ENCODE results near the gene BSPRY. TPM values are rescaled to one million over a fixed set of nuclear protein-coding genes. Genes with fewer than 3 reads are reported as not detected.

The BSPRY gene
- total and polyA plus RNA-seq, 2 of the 13 experiments (the other 11 are each of a cell fraction or from before 2014, with no cell fraction given), result 0.09 to 0.26 TPM

DNA sequence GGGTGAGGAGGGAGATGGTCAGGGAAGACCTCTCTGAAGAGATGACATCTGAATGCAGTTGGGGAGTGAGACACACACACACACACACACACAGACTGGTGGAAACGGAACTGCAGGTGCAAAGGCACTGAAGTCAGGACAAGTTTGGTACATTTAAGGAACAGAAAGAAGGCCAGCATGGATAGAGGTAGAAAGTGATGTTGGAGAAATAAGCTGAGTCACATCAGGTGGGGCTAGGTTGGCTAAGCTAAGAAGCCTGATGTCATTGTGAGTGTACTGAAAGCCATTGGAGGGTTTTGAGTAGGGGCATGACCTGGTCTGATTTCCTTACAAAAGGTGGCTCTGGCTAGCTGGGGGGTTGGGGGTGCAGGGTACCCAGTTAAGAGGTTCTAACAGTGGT lies 3.1 kb downstream of the BSPRY start:
- no peak; the same call in 2 of the 3 replicates for ATAC-seq
- H3K27me3 ChIP-seq (ENCODE audit: control insufficient read depth in 1 of 2, insufficient read depth in 2 of 2, low read length in 2 of 2), result peaks cover 0 to 24% of the 10 kb centered on the region in 2 experiments; a peak in 3 of 5 replicates
- BruUV-seq (replicated peaks), result no TSS peak
- intact Hi-C loops (cut with micrococcal nuclease; ENCODE audit: unreplicated experiment) (no loop called here), in situ Hi-C loops (cut with HindIII; ENCODE audit: extremely low pct_ligation_motif_present, low pct_unique_long_range_greater_than_20kb) (loop anchor here (5.0 kb wide), 1 partner anchor 50 kb away; the partner anchor contains the start of gene ALAD)
- no peak for FAIRE-seq
- 4% methylated on average over 1 of the region's 1 CpG for WGBS (ENCODE audit: low lambda C conversion rate)
- no peak overlapping the region for H3K4me3 ChIP-seq (replicated peaks in 1 of 3; ENCODE audit: insufficient read depth in 1 of 3, low read depth in 2 of 3, low read length in 3 of 3)
- peaks cover 35% of the 10 kb centered on the region for H3K4me1 ChIP-seq (ENCODE audit: insufficient read depth, low read length)
- no peak overlapping the region for H3K27ac ChIP-seq (ENCODE audit: extremely low read length, insufficient read depth, low read length)
- TF ChIP-seq NFE2L2 (IDR thresholded peaks at IDR 0.05; ENCODE audit: low read length) (peak; percentile 71; the same call in 1 of the 2 replicates), GPN1 (CRISPR knock-in tag; IDR thresholded peaks at IDR 0.05; ENCODE audit: borderline replicate concordance) (no peak)
- TF ChIP-seq, protein P1, sequence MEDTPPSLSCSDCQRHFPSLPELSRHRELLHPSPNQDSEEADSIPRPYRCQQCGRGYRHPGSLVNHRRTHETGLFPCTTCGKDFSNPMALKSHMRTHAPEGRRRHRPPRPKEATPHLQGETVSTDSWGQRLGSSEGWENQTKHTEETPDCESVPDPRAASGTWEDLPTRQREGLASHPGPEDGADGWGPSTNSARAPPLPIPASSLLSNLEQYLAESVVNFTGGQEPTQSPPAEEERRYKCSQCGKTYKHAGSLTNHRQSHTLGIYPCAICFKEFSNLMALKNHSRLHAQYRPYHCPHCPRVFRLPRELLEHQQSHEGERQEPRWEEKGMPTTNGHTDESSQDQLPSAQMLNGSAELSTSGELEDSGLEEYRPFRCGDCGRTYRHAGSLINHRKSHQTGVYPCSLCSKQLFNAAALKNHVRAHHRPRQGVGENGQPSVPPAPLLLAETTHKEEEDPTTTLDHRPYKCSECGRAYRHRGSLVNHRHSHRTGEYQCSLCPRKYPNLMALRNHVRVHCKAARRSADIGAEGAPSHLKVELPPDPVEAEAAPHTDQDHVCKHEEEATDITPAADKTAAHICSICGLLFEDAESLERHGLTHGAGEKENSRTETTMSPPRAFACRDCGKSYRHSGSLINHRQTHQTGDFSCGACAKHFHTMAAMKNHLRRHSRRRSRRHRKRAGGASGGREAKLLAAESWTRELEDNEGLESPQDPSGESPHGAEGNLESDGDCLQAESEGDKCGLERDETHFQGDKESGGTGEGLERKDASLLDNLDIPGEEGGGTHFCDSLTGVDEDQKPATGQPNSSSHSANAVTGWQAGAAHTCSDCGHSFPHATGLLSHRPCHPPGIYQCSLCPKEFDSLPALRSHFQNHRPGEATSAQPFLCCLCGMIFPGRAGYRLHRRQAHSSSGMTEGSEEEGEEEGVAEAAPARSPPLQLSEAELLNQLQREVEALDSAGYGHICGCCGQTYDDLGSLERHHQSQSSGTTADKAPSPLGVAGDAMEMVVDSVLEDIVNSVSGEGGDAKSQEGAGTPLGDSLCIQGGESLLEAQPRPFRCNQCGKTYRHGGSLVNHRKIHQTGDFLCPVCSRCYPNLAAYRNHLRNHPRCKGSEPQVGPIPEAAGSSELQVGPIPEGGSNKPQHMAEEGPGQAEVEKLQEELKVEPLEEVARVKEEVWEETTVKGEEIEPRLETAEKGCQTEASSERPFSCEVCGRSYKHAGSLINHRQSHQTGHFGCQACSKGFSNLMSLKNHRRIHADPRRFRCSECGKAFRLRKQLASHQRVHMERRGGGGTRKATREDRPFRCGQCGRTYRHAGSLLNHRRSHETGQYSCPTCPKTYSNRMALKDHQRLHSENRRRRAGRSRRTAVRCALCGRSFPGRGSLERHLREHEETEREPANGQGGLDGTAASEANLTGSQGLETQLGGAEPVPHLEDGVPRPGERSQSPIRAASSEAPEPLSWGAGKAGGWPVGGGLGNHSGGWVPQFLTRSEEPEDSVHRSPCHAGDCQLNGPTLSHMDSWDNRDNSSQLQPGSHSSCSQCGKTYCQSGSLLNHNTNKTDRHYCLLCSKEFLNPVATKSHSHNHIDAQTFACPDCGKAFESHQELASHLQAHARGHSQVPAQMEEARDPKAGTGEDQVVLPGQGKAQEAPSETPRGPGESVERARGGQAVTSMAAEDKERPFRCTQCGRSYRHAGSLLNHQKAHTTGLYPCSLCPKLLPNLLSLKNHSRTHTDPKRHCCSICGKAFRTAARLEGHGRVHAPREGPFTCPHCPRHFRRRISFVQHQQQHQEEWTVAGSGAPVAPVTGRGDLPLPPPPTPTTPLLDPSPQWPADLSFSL (CRISPR knock-in tag; IDR thresholded peaks at IDR 0.05), result 0 out of 2 replicates have a peak, but pooled peaks have one; percentile 17
- TF ChIP-seq, protein P2, sequence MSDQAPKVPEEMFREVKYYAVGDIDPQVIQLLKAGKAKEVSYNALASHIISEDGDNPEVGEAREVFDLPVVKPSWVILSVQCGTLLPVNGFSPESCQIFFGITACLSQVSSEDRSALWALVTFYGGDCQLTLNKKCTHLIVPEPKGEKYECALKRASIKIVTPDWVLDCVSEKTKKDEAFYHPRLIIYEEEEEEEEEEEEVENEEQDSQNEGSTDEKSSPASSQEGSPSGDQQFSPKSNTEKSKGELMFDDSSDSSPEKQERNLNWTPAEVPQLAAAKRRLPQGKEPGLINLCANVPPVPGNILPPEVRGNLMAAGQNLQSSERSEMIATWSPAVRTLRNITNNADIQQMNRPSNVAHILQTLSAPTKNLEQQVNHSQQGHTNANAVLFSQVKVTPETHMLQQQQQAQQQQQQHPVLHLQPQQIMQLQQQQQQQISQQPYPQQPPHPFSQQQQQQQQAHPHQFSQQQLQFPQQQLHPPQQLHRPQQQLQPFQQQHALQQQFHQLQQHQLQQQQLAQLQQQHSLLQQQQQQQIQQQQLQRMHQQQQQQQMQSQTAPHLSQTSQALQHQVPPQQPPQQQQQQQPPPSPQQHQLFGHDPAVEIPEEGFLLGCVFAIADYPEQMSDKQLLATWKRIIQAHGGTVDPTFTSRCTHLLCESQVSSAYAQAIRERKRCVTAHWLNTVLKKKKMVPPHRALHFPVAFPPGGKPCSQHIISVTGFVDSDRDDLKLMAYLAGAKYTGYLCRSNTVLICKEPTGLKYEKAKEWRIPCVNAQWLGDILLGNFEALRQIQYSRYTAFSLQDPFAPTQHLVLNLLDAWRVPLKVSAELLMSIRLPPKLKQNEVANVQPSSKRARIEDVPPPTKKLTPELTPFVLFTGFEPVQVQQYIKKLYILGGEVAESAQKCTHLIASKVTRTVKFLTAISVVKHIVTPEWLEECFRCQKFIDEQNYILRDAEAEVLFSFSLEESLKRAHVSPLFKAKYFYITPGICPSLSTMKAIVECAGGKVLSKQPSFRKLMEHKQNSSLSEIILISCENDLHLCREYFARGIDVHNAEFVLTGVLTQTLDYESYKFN (CRISPR knock-in tag; conservative IDR thresholded peaks at IDR 0.05), result 0 out of 2 replicates have a peak, but pooled peaks have one; percentile 7
- POLR2A ChIA-PET, result interaction anchor here (0.7 to 1.5 kb wide), 3 partner anchors 12 to 57 kb away, joined by 4 read pairs; partner anchors contain the start of genes C9orf43, POLE3 and WDR31
- H2AFZ ChIP-seq (ENCODE audit: low read length), result no peak overlapping the region
- DNase-seq (ENCODE audit: low spot score), result no peak
- CTCF ChIA-PET (ENCODE audit: low intra/inter-chr PET ratio, low total read pairs), result no interaction called here
- H3K9me3 ChIP-seq (ENCODE audit: low read length), result no peaks in the 10 kb centered on the region
- H3K79me2 ChIP-seq (ENCODE audit: insufficient read depth, low read length), result no peaks in the 10 kb centered on the region
- H3K36me3 ChIP-seq (replicated peaks in 1 of 2; ENCODE audit: control insufficient read depth in 1 of 2, insufficient read depth in 2 of 2, low read length in 2 of 2), result no peaks in the 10 kb centered on the region
- peak overlapping the region; percentile 25; the same call in 1 of the 2 replicates for H3K4me2 ChIP-seq (ENCODE audit: low read depth, low read length)
- H4K20me1 ChIP-seq (ENCODE audit: insufficient read depth, low read length), result no peaks in the 10 kb centered on the region
- no peak overlapping the region for H3K9ac ChIP-seq (ENCODE audit: insufficient read depth, low read depth, low read length)
